ENCODE data around the gene PPL. TPM values are rescaled to one million over a fixed set of nuclear protein-coding genes. Genes with fewer than 3 reads are reported as not detected.
"Not testable (repeated sequence)": the region's sequence is repeated elsewhere in the genome, so short reads cannot be mapped to it uniquely, and the experiment has no call there.

PPL gene
- total RNA-seq, 1 experiment from 2014 or later: 11.5 TPM

DNA sequence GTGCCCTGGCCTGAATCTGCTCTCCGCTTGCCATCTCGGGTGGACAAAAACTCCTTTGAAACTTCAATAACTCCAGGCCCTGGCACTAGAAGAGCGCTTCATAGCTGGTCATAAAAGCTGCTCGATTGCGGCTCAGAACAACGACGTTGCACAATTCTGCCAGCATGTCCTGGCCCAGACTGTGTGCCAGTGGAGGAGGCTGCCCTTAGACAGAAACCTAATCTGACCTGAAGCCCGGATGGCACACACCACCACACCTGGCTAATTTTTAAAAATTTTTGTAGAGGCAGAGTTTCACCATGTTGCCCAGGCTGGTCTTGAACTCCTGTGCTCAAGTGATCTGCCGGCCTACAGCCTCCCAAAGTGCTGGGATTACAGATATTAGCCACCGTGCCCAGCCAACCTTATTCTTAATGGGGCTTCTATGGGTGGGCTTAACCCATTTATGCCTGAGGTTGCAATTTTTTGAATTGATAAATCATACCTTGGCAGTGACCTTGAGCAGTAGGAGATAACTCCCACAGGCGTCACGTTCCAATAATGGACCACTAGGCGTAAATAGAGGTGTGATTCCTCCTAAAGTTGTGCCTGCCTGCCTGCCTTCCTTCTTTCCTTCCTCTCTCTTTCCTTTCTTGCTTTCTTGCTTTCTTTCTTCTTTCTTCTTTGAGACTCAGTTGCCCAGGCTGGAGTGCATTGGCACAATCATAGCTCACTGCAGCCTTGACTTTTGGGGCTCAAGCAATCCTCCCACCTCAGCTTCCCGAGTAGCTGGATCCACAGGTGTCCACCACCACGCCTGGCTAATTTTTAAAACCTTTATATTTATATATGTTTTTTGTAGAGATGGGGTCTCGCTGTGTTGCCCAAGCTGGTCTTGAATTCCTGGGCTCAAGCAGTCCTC lies 1.1 kb upstream of the PPL start:
- in situ Hi-C loops (cut with HindIII; ENCODE audit: low pct_unique_long_range_greater_than_20kb, low sequenced_read_pairs): no loop called here

DNA sequence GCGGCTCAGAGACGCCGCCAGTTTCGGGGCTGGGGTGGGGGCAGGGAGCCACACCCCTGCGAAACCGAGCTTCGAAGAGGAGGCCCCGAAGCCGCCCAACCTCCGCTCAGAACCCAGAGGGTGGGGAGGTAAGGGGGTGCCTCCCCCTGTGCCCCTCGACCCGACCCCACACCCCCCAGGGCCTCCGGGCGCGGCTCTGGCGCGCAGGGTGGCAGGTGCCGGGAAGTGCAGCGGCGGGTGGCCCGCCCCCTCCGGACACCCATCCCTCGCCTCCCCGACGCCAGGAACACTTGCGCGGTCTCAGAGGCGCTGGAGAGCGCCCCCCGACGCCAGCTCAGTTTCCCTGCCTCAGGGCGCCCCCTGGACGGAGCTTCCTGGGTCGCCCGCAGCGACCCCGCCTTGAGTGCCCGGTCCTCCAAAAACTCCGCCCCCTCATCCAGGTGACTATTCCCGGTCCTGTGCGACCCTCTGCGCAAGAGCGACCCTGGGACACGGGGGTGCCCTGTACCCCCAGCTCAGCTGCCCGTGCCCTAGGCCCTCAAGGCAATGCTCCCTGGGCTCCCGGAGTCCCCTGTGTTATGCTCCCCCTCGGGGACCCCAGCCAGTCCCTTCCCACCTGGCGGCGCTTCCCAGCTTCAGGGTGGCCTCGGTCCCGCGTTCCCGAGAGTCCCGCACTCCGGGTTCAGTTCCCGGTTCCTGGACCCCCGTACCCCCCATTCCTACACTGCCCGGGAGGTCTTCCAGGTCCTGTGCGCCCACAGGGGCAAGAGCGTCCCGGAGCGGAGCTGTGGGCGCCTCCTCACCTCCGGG lies 562 bp downstream of the PPL start:
- in situ Hi-C loops (cut with HindIII; ENCODE audit: low pct_unique_long_range_greater_than_20kb, low sequenced_read_pairs): no loop called here
- no peak for DNase-seq (ENCODE audit: low read depth)

More for the DNA sequence above, 1.1 kb upstream of the PPL start:
- no peak for DNase-seq (ENCODE audit: low read depth)

DNA sequence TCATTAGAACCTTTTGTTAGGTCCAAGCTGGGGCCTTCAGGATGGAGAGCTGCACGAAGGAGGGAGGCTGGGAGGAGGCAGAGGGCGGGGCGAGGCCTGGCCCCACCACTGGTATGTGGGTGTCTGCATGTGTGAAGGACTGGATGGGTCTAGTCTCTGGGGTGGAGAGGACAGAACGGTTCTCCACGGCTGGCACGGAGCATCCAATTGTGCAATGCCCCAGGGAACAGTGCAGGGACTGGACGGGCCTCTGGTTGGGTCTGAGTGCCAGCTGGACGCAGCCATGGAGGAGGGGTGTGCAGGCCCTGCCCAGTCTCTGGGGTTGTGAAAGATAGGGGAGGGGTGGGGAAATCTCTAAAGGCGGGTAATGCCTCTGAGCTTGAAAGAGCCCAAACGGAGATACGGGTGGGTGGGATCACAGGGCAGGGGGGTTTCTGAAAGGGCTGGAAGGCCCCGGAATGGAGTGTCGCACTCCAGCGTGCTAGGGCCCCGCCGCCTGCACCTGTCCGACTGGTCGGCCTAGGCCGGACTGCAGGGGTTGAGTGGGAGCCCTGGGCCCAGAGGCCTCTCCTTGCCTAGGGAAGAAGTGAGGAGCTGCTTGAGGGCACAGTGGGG lies 1.6 kb downstream of the PPL start:
- in situ Hi-C loops (cut with HindIII; ENCODE audit: low pct_unique_long_range_greater_than_20kb, low sequenced_read_pairs): no loop called here
- DNase-seq (ENCODE audit: low read depth): no peak

DNA sequence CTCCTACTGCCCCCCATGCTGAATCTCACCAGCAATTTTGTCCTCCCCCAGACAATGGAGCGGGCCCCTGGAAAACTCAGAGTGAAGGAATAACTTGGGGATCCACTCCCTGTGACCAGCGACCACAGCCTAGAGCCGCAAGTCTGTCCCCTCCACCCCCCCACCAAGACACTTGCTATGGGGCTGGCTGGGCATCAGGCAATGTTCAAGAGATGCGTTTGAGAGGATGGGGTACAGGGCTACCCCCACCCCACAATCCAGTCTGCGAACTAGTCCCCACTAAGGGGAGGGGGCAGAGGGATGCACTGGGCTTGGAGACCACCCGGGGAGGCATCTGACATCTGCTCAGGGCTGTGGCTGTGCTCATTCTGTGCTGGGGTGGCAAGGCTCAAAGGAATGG lies 2.4 kb downstream of the PPL start:
- no peak for DNase-seq (ENCODE audit: low read depth)
- in situ Hi-C loops (cut with HindIII; ENCODE audit: low pct_unique_long_range_greater_than_20kb, low sequenced_read_pairs): no loop called here

DNA sequence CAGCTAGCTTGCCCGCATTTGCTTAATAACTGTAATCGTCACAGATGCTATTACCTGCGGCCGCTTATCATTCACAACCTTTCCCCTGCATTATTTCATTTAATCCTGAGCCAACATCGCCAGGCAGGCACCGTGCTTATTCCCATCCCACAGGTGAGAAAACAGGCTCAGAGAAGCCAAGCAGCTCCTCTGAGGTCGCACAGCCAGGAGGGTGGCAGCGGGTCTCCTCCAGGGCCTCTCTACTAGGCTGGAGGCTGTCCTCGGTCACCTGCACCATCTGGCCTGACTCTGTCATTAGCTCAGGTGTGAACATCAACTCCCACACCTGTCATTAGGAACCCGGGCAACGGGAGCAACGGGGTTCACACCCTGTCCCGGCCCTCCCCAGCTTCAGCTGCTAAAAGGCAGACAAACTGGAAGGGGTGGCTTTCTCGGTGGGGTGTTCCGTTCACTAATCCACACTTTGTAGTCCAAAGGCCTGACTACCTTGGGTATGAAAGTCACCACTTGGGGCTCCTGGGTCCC lies 3.0 kb downstream of the PPL start:
- no peak for DNase-seq (ENCODE audit: low read depth)
- in situ Hi-C loops (cut with HindIII; ENCODE audit: low pct_unique_long_range_greater_than_20kb, low sequenced_read_pairs): no loop called here

DNA sequence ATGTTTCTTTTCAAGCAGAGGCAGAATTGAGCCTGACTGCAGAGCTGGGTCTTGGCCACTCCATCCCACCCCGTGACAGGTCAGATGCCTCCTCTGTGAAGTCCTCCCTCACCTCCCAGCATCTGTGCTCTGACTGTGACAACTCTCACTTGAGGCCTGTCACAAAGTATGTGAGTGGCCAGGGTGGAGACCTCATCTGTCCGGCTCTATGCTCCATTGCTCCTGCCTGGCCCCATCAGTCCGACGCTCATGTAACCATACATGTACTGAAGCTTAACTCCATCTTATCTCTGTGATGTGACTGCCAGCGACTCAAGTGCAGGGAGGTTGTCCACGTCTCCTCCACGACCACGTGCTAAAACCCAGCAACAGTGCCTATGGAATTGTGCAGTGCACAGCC lies 3.5 kb downstream of the PPL start:
- in situ Hi-C loops (cut with HindIII; ENCODE audit: low pct_unique_long_range_greater_than_20kb, low sequenced_read_pairs): no loop called here
- DNase-seq (ENCODE audit: low read depth): no peak

DNA sequence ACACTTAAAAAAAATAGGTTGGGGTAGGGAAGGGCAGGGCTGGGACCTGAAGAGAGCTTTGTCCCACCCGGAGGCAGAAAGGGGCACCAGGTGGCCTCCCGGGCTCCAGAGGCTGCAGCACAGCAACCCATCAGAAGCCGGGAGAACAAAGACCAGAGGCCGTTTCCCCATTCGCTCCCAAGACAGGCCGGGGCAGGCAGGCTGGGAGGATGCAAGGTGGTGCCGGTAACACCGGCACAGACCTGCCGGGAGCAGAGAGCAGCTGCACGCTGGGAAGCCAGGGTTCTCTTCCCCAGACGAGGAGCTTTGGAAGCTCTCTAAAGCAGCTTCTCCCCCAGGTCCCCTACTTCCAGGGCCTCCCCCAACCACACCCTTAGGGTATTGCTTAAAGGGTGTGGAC lies 5.6 kb downstream of the PPL start:
- DNase-seq (ENCODE audit: low read depth): no peak
- in situ Hi-C loops (cut with HindIII; ENCODE audit: low pct_unique_long_range_greater_than_20kb, low sequenced_read_pairs): no loop called here

DNA sequence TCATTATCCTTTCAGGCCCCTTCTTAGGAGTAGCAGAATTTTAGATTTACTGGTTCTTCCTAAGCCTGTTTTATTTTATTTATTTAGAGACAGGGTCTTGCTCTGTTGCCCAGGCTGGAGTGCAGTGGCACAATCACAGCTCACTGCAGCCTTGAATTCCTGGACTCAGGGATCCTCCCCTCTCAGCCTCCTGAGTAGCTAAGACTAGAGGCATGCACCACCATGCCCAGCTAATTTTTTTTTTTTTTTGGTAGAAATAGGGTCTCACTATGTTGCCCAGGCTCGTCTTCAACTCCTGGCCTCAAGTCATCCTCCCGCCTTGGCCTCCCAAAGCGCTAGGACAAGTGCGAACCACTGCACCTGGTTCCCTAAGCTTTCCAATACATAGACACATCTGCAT lies 7.3 kb downstream of the PPL start:
- DNase-seq (ENCODE audit: low read depth); in situ Hi-C loops (cut with HindIII; ENCODE audit: low pct_unique_long_range_greater_than_20kb, low sequenced_read_pairs): not testable (repeated sequence)

DNA sequence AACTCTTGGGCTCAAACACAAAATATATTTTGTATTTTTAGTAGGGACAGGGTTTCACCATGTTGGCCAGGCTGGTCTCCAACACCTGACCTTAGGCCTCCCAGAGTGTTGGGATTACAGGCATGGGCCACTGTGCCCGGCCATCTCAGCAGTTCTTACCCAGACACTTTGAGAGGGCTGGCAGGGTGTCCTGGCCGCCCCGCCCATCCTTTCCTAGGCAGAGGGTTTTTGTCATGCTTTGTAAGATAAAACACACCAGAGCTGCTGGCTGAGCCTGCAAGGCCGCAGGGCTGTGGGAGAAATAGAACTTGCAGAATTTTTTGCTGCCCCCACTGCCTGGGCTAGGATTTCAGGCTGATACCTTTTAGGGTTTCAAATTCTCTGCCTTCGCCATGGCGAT lies 8.7 kb downstream of the PPL start:
- no peak for DNase-seq (ENCODE audit: low read depth)
- in situ Hi-C loops (cut with HindIII; ENCODE audit: low pct_unique_long_range_greater_than_20kb, low sequenced_read_pairs): no loop called here

DNA sequence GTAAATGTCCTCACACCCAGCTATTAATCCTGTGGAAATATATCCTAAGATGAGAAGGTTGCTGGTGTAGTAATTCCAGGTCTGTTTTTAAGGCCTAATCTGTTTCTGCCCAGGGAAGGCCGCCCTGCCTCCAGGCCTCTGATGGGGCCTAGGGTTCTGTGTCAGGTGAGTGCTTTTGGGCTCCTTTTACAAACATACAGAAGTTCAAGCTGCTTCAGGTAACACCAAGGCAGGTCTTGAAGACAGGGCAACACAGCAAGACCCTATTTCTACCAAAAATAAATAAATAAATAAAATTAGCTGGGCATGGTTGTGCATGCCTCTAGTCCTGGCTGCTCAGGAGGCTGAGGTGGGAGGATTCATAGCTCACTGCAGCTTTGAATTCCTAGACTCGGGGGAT lies 9.3 kb downstream of the PPL start:
- in situ Hi-C loops (cut with HindIII; ENCODE audit: low pct_unique_long_range_greater_than_20kb, low sequenced_read_pairs): no loop called here

DNA sequence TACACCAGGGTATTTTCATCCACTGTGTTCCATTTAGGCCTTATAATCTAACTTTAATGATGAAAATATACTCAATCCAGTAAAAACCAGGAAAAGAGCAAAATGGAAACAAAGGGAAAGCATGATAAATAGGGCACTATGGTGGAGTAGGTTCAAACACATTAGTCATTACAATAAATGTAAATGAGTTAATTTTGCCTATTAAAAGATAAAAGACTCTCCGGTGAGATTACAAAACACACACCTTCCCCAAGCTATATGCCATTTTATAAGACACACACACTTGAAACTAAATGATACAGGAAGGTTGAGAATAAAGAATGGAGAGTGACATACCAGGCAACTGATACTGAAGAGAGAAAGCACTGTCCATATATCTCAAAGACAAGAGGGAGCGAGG lies 10.0 kb downstream of the PPL start:
- in situ Hi-C loops (cut with HindIII; ENCODE audit: low pct_unique_long_range_greater_than_20kb, low sequenced_read_pairs): no loop called here

More for the DNA sequence above, 9.3 kb downstream of the PPL start:
- no peak for DNase-seq (ENCODE audit: low read depth)

DNA sequence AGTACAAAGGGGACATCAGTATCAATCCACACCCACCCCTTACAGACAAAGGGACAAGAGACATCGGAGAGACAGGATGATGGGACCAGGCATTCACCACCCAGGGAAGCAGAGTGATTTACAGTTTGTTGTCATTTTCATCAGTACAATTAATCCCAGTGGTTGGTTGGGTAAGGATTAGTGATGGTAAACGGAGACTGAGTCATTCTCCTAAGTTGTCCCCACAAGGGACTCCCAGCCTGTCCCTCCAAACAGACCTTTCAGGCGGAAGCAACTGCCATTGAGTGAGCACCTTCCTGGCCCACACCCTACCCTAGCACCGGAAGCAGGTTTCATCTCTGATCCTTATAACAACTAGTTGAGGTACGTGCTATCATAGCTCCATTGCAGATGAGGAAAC lies 11.2 kb downstream of the PPL start:
- no peak for DNase-seq (ENCODE audit: low read depth)
- in situ Hi-C loops (cut with HindIII; ENCODE audit: low pct_unique_long_range_greater_than_20kb, low sequenced_read_pairs): no loop called here

More for the DNA sequence above, 10.0 kb downstream of the PPL start:
- DNase-seq (ENCODE audit: low read depth): no peak

DNA sequence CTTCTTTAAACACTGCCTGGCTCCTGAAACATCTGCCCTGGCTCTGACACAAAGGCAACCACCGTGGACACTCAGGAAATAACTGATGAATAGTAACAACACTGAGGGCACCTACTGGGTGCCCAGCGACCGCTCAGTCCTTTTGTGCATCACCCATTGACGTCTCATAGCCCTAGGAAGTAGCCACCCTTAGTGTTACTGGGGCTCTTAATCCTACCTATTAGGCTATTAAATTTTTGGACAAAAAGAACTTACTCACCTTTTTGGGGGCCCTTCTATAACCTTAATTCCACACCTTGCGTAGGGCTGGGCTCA lies 11.7 kb downstream of the PPL start:
- DNase-seq (ENCODE audit: low read depth): no peak
- in situ Hi-C loops (cut with HindIII; ENCODE audit: low pct_unique_long_range_greater_than_20kb, low sequenced_read_pairs): no loop called here

DNA sequence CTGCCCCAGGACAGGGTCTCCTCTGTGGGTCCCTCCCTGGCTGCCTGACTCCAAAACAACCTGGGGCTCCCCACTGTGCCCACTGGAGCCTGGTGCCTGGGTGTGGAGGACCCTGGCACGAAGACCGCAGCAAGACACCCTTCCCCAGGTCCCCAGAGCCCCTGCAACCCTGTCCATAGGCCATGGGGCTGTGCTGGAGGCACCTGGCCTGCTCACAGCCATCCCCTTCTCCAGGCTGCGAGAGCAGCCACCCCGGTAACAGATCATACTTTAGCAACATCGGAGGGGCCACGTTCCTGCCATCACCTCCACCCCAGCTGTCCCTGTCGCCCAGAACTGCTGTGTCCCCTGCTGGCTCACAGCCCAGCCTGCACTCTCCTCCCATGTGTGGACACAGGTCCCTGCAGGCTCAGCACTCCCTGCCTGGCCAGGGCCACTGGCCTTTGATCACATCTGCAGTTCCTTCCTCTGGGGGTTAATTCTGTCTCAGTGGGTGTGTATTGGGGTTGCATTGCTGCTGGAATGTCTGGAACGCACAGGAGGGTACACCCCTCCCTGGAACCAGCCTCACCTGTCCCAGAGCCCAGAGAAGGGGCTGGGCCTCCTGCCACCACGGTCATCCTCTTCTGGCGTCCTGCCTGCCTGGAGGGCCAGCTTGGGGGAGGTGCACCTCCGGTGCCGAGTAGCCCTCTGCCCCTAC lies 12.2 kb downstream of the PPL start:
- in situ Hi-C loops (cut with HindIII; ENCODE audit: low pct_unique_long_range_greater_than_20kb, low sequenced_read_pairs): no loop called here
- DNase-seq (ENCODE audit: low read depth): no peak

DNA sequence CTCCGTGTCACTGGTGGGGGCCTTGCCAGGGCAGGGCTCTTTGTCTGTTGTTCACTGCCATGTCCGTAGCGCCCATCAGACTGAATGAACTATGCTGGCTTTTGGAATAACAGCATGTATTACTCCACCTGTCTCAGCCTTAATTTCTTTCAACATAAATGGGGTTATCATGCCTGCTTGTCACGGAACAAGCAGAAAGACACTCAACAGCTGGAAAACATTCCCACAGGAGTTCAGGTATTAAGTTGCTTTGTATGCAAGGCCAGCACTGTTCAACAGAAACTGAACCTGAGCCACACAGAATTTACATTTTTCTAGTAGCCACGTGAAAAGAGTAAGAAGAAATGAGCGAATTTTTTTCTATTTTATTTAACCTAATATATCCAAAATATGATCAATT lies 13.1 kb downstream of the PPL start:
- in situ Hi-C loops (cut with HindIII; ENCODE audit: low pct_unique_long_range_greater_than_20kb, low sequenced_read_pairs): no loop called here
- DNase-seq (ENCODE audit: low read depth): no peak

DNA sequence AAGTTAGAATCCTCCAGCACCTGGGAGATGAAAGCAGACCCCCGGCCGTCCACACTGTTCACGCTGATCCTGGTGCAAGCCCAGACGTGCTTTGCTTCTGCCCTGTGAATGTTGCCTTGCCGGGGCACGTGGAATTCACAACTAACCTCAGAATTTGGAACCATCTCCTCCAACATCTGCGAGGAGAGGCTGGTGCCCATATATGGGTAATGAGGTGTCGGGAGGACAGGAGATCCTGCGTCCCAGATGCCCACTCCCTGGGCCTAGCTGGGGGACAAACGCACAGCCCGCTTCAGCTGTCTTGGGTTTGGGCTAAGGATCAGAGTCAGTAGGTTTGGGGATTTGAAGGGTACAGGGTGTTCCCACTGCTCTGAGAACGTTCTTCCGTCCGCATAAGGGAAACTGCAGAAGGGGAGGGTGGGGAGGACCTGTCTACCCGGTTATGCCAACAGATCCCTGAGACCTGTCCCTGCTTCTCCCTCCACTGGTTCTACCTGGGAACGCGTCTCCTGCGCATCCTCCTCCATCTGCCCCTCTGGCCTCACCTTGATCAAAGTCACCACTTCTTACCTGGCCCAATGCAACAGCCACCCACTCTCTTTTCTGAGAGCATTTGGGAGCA lies 14.1 kb downstream of the PPL start:
- in situ Hi-C loops (cut with HindIII; ENCODE audit: low pct_unique_long_range_greater_than_20kb, low sequenced_read_pairs): no loop called here
- no peak for DNase-seq (ENCODE audit: low read depth)

DNA sequence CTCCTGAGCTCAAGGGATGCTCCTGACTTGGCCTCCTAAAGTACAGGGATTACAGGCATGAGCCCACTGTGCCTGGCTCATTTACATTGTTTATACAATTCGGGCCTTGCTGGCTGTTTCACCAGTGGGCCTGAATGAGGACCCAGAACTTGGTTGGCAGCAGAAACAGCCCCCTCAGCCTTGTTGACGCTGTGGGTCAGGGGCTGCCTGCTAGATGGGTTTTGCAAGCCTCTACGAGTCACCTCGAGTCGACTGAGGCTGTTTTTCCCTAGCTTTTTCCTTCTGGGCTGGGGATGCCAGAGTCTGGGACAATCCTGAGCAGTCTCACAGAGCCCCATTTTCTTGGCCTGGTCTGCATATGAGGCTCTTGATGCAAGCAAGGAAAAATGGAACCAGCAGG lies 16.1 kb downstream of the PPL start:
- no peak for DNase-seq (ENCODE audit: low read depth)
- in situ Hi-C loops (cut with HindIII; ENCODE audit: low pct_unique_long_range_greater_than_20kb, low sequenced_read_pairs): no loop called here

DNA sequence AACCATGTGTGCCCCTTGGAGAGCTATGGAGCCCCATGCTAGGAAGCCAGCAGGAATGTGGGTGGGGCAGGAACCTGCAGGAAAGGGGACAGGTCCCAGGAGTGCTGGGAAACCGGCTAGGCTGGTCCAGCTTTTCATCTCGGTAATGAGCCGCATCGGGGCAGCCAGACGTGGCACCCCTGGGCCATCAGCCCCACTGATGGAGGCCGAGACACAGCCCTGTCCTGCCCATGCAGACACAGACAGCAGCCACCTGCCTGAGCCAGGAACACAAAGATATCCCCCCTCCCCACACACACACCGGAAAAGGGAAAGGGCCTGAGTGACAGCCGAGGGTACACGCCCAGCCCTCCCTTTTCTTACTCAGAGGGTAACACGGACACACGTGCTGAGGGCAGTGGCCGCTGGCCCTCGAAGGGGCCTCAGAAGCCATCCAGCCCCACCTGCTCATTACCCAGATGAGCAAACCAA lies 18.1 kb downstream of the PPL start:
- no peak for DNase-seq (ENCODE audit: low read depth)
- in situ Hi-C loops (cut with HindIII; ENCODE audit: low pct_unique_long_range_greater_than_20kb, low sequenced_read_pairs): no loop called here
